Fibroblast of skin of right quadriceps (primary cell): Measurements from ENCODE around the gene GLYATL2.

ENCODE experiments used
- DNase-seq: peaks from one replicate; pipeline ENCODE4 v3.0.0-alpha.2; 2013

Gene GLYATL2, protein sequence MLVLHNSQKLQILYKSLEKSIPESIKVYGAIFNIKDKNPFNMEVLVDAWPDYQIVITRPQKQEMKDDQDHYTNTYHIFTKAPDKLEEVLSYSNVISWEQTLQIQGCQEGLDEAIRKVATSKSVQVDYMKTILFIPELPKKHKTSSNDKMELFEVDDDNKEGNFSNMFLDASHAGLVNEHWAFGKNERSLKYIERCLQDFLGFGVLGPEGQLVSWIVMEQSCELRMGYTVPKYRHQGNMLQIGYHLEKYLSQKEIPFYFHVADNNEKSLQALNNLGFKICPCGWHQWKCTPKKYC

DNA sequence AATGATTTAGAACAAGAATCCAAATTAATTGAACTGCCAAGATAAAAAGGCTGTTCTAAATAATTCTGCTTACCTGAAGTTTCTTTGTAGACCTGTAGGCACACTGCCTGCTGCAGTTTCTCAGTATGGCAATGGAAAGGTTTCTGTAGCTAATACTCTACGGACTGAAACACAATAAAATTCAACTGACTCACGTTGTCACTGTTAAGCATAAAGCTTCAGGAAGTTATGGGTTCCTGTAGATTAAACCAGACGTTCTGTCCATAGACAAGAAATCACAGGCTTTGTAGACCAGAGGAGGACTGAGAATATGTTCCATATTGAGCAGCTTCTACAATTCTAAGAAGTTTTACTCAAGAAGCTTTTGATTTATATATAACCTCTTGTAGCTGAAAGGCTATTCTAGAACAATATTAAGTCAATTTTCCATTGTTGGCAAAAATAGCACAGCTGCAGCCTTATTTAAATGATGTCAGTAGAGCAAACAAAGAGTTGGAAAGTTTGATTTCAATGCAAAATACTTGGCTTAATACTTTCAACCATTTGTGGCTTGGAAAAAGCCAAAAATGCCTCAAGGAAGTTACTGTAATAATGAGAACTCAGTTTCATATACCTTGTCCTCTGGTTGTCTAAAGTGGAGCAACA is at the start of gene GLYATL2:
TSS of gene GLYATL2 (minus strand) at position 344 of the 645 bp plus-strand sequence. CDS start 5,092 bp downstream, outside the sequence.
- no peak for DNase-seq

- no peak for DNase-seq
Observed at GRCh38 chr11:58893899-58894298, 49.4 kb upstream of the GLYATL2 start.

GRCh38 chr11:58888579-58888978 is 44.1 kb upstream of the GLYATL2 start:
- no peak for DNase-seq

DNA sequence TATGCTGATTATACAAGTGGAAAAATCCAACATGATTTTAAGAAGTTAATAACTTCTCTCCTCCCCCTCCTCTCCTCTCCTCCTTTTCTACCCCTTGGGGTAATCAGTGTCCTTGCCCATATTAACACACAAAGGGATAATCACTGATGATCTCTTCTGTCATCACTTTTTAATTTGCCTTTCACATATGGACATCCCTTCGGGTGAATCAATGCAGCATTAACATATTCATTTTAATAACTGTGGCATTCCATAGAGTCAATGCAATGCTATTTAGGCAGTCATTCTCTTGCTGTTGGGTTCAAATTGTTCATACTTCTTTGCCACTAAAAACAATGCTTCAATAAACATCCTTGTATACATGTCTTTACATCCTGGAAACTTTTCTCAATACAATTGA is 42.9 kb upstream of the GLYATL2 start:
- no peak for DNase-seq

GRCh38 chr11:58880625-58881024 is 36.1 kb upstream of the GLYATL2 start:
- DNase-seq: no peak

DNA sequence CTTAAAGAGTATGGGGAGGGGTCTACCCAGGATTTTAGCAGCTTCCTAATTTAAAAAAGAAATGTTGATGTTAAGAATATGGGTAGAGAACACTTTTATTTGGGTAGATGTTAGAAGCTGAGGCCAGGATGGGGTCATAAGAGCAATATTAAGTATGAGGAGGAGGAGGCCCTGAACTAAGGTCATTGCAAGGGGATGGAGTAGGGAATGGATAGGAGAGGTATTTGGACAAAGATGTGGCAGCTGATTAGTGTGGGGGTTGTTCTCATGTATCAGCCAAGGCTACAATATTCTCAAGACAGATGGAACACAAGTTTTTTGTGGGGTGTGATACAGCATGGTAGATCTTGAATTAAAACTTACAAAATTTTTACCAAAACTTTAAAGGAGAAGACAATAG is 35.7 kb upstream of the GLYATL2 start:
- no peak for DNase-seq

DNA sequence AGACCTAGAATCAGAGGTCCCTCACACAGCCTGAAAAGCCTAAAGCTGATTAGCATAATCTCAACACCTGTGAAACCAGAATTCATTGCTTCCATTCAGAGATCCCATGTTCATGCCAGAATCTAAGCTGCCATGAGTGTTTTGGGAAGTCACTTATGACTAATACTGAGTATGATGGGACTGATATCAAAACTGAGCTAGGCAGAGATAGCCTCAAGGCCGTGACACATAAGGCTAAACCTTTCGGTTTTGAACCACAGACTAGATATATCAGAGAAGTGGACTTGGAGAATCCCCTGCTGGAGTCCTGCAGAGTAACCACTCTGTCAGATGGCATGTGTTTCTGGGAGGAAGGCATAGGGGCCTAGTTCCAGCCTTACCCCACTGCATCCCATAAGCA is 23.1 kb upstream of the GLYATL2 start:
- DNase-seq: no peak

- peak; percentile 18 for DNase-seq
Observed at GRCh38 chr11:58866788-58867187, 22.3 kb upstream of the GLYATL2 start.

GRCh38 chr11:58864335-58864734 is 19.8 kb upstream of the GLYATL2 start:
- DNase-seq: no peak

DNA sequence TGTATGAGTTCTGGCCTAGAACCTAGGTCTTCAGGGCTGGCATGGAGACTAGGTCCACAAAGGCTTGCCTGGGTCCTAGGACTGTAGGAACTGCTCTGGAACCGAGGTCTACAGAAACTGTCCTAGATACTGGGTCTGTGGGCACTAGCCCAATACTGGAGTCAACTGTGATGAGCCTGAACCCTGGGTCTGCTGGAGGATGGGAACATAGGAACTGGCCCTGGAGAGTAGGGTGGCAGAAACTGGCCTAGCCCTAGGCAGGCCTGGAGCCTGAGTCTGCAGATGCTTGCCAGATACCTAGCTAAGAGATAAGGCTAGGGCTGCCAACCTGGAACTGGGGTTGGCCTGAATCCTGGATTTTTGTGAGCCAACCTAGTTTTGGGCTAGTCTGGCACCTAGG is 19.2 kb upstream of the GLYATL2 start:
- no peak for DNase-seq

GRCh38 chr11:58861533-58861932 is 17.0 kb upstream of the GLYATL2 start:
- DNase-seq: no peak

DNA sequence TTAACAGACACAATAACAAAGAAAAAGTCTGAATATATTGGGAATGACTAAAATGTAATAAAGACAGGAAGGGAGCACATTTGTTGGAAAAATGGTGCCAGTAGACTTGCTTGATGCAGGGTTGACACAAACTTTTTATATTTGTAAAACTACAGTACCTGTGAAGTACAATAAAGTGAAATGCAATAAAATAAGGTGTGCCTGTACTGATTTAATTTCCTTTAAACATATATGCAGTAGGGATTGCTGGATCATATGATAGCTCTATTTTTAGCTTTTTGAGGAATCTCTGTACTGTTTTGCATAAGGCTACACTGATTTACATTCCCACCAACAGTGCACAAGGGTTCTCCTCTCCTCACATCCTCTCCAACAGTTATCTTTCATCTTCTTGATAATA is 12.3 kb upstream of the GLYATL2 start:
- DNase-seq: no peak

DNA sequence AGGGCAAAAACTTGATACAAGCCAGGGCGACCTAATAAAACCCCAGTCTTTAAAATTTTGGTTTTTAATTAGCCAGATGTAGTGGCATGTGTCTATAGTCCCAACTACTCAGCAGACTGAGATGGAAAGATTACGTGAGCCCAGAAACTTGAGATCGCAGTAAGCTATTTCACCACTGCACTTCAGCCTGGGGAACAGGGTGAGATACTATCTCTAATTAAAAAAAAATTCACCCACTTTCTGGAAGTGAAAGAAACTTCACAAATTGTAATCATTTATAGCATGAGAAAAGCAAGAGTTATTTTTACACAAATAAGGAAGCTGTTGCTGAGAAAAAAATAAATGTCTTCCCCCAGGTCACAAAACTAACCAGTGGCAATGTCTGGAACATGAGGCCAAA is 882 bp upstream of the GLYATL2 start:
- DNase-seq: no peak

DNA sequence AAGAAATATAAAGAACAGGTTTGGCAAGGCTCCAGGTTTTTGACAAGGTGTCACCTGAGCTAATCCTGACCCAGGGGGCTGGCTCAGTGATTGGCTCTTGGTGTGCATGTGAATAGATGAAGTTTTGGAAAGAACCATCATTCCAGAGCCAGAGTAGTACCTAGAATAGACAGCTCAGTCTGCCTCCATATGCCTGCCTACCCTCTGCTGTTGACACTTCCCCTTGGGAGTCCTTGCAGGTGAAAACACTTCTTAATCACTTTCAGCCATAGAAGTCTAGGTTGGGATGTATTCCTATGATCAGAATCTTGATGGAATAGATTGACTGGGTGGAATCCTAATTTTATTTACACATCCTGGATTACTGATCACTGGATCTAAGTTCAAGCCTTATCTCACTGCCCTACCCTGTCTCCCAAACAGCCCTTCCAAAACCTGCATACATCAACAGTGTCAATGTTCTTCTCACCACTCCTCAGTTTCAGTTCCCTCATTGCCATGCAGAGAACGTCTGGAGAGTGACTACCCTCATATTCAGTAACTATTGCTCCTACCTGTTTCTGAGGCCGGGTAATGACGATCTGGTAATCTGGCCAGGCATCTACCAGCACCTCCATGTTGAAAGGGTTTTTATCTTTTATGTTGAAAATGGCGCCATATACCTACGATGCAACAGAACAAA is 6.7 kb downstream of the GLYATL2 start:
- no peak for DNase-seq

DNA sequence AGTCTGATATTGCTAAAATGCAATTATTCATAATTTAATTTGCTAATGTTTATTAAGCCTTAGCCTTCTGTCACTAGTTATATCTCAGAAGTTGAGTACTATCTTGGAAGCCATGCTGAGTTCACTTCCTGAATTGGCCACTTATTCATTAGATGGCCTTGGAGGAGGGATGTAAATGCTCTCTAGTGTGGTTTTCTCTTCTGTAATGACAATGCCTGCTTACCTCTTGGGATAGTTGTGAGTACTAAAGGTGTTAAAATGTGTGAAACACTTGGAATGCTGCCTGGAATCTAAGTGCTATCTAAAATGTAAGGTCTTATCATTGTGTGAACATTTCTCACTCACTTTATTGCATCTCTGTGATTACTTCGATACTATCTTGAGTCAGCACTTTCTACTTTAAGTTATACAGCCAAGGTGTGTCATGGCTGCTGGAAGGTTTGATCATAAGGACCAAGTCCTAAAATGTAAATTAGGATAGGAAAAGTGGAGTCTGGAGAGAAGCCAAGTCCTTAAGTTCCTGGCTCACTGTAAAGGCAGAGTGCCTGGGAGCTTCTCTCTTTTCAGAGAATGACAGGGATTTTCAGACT is 12.4 kb downstream of the GLYATL2 start:
- DNase-seq: peak; percentile 60

DNA sequence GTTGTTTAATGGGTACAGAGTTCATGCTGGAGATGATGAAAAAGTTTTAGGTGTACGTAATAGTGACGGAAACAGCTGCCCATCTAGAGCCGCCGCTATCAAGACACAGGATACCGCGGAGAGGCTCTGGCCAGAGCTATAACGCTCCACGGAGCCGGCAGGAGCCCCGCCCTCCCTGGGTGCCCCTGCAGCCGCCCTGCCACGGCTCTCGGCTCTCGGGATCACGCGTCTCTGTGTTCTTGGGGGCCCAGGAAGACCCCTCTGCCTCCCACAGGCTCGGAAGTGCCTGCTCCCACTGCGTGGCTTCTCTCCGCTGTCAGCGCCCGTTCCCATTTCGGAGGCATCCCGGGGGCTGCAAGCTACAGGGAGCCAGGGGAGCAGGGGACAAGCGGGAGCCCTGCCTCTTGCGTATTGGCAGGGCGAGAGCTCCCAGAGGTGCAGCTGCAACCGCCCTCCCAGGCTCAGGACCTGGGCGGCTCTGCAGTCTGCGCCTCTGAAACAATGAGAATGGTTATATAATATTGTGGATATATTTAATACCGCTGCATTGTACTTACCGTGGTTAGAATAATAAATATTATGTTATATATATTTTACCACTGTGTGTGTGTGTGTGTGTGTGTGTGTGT is 13.7 kb downstream of the GLYATL2 start:
- no peak for DNase-seq

DNA sequence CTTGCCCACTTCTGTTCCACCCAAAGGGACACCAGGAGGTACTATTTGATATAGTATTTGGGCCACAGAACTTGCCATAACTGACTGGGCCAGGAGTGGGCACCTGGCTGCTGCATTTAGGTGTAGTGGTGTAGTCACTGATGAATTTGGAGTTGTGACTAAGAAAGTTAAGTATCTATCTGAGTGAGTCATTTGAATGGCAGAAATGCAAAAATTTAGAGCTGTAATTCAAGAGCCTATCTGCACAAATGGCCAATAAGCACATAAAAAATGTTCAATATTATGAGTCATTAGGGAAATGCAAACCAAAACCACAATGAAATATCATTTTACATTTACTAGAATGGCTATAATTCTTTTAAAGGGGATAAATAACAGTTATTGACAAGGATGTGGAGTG is 14.7 kb downstream of the GLYATL2 start:
- DNase-seq: peak; percentile 77

DNA sequence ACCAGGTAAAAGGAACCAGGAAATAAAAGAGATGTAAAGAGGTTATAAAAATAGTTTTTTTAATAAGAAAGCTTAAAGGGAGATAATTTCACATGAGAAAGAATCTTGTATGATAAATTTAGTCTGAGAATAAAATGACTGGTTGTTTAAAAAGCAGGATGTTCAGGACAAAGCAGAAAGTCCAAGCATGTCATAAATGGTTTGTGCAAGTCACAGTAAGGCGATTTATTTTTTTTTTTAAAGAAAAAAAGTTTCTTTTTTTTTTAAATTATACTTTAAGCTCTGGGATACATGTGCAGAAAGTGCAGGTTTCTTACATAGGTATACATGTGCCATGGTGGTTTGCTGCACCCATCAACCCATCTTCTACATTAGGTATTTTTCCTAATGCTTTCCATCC is 30.8 kb downstream of the GLYATL2 start:
- DNase-seq: no peak

- no peak for DNase-seq
Observed at GRCh38 chr11:58811499-58811898, 33.0 kb downstream of the GLYATL2 start.

GRCh38 chr11:58807343-58807742 is 37.2 kb downstream of the GLYATL2 start:
- no peak for DNase-seq

GRCh38 chr11:58805065-58805464 is 39.4 kb downstream of the GLYATL2 start:
- DNase-seq: no peak

GRCh38 chr11:58801974-58802545 is 42.4 kb downstream of the GLYATL2 start:
- no peak for DNase-seq

DNA sequence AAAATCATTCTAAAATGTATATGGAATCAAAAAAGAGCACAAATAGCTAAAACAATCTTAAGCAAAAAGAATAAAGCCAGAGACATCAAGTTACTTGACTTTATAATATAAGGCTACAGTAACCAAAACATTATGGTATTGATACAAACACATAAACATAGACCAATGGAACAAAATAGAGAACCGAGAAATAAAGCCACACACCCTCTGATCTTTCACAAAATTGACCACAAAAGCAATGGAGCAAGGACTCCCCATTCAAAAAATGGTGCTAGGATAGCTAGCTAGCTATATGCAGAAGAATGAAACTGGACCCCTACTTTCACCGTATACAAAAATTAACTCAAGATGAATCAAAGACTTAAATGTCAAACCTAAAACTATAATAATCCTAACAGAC is 43.2 kb downstream of the GLYATL2 start:
- DNase-seq: no peak
